GM21528 (cell line): Measurements from ENCODE around the gene RLN2.

Experiments
- ATAC-seq: cut with Tn5 transposase; IDR thresholded peaks from one replicate; pipeline ENCODE4 v1.9.1; 2021; ENCODE audit warnings: mild to moderate bottlenecking, moderate library complexity; ENCODE audit not compliant: unreplicated experiment, low FRiP score

The RLN2 gene

GRCh38 chr9:5274770-5275169, 29.7 kb downstream of the RLN2 start:
- no peak for ATAC-seq

- ATAC-seq: no peak
Measured at GRCh38 chr9:5269249-5269715, 35.2 kb downstream of the RLN2 start.

- ATAC-seq: no peak
Measured at GRCh38 chr9:5265939-5266338, 38.6 kb downstream of the RLN2 start.

- ATAC-seq: no peak
Measured at GRCh38 chr9:5264219-5264595, 40.3 kb downstream of the RLN2 start.

- ATAC-seq: no peak
Measured at GRCh38 chr9:5263351-5264218, 40.9 kb downstream of the RLN2 start.
